HepG2 (cell line): ENCODE data around the gene ANKRD11. TPM values are rescaled to one million over a fixed set of nuclear protein-coding genes. Genes with fewer than 3 reads are reported as not detected.

ENCODE experiments used
- ATAC-seq: fragments of 200-7000 bp; cut with Tn5 transposase; 3 replicates; pipeline ENCODE4 v1.9.1; 2020; ENCODE audit warnings: mild to moderate bottlenecking, moderate library complexity
- BruUV-seq: library from RNA; stranded (reverse); fragments of 400-500 nt; replicated peaks from 2 replicates; lab custom pipeline; 2021; lab: Mats Ljungman, UMichigan
- CTCF ChIA-PET: fragments of 300-600 bp; formaldehyde crosslinking; extraction: SDS; loops from one replicate; lab custom pipeline; 2021; ENCODE audit warnings: low total read pairs, inconsistent platforms, low intra/inter-chr PET ratio; lab: Yijun Ruan, JAX
- POLR2A ChIA-PET: fragments of 350-600 bp; sonication (Branson Sonifier 250); formaldehyde crosslinking; loops from one replicate; lab custom pipeline; 2020; ENCODE audit warnings: antibody characterized with exemption, inconsistent platforms; lab: Yijun Ruan, JAX
- DNase-seq: peaks from one replicate; pipeline ENCODE4 v3.0.0-alpha.2; 2015; ENCODE audit warnings: low spot score
- FAIRE-seq: peaks from 3 replicates; lab custom pipeline; 2011; peaks lifted over from hg19 to GRCh38; lab: Jason Lieb, UNC
- H2AFZ ChIP-seq: one replicate; pipeline ENCODE4 v1.6.1; 2011; ENCODE audit warnings: low read length, inconsistent platforms
- H3K27ac ChIP-seq: fragments of 300-600 bp; 3 replicates; pipeline ENCODE4 v1.8.0; 2011; ENCODE audit warnings: mixed run types, mild to moderate bottlenecking, mixed read lengths, low read length, inconsistent platforms; ENCODE audit not compliant: insufficient read depth; ENCODE audit errors: extremely low read length
- H3K27me3 ChIP-seq, 2 experiments: fragments of 200-600 bp in 1 of 2; 2 replicates in 1 of 2; 3 replicates in 1 of 2; pipeline versions ENCODE4 v1.6.0 to v1.8.0; 2011; ENCODE audit warnings: low read length in 2 of 2, mild to moderate bottlenecking in 2 of 2, moderate library complexity in 2 of 2, inconsistent platforms in 1 of 2; ENCODE audit not compliant: insufficient read depth in 2 of 2, control insufficient read depth in 1 of 2
- H3K36me3 ChIP-seq, 2 experiments: fragments of 200-600 bp in 1 of 2; replicated peaks in 1 of 2; 2 replicates in 1 of 2; 3 replicates in 1 of 2; pipeline versions ENCODE4 v1.5.1 to v1.8.0; 2011; ENCODE audit warnings: low read length in 2 of 2, inconsistent platforms in 1 of 2; ENCODE audit not compliant: insufficient read depth in 2 of 2, control insufficient read depth in 1 of 2
- H3K4me1 ChIP-seq: 2 replicates; pipeline ENCODE4 v1.5.1; 2012; ENCODE audit warnings: low read length, inconsistent platforms; ENCODE audit not compliant: insufficient read depth
- H3K4me2 ChIP-seq: 2 replicates; pipeline ENCODE4 v1.6.0; 2011; ENCODE audit warnings: low read depth, low read length, inconsistent platforms
- H3K4me3 ChIP-seq, 3 experiments: fragments of 200-600 bp in 1 of 3; sonication (generic), shearing (Covaris generic) in 1 of 3; replicated peaks in 1 of 3; 2 replicates each; pipeline ENCODE4 v1.5.1; 2011 to 2016; ENCODE audit warnings: low read length in 3 of 3, inconsistent platforms in 2 of 3, low read depth in 2 of 3, mild to moderate bottlenecking in 2 of 3, control low read depth in 1 of 3, mixed read lengths in 1 of 3; ENCODE audit not compliant: insufficient read depth in 1 of 3
- H3K79me2 ChIP-seq: one replicate; pipeline ENCODE4 v1.6.1; 2011; ENCODE audit warnings: low read length, inconsistent platforms; ENCODE audit not compliant: insufficient read depth
- H3K9ac ChIP-seq: 2 replicates; pipeline ENCODE4 v1.6.0; 2011; ENCODE audit warnings: mild to moderate bottlenecking, low read depth, low read length, inconsistent platforms; ENCODE audit not compliant: insufficient read depth
- H3K9me3 ChIP-seq: 2 replicates; pipeline ENCODE4 v1.5.1; 2012; ENCODE audit warnings: mild to moderate bottlenecking, low read length
- H4K20me1 ChIP-seq: 2 replicates; pipeline ENCODE4 v1.6.0; 2011; ENCODE audit warnings: inconsistent platforms, mild to moderate bottlenecking, low read length, moderate library complexity; ENCODE audit not compliant: insufficient read depth
- RBM22 ChIP-seq: fragments of 200-400 bp; formaldehyde crosslinking; optimal IDR thresholded peaks from 2 replicates; pipeline ENCODE3; 2017; ENCODE audit warnings: mild to moderate bottlenecking, low read length, moderate library complexity
- ZNF558 ChIP-seq: sonication (generic); formaldehyde crosslinking; IDR thresholded peaks from 2 replicates; pipeline ENCODE4 v1.9.0; 2022; ENCODE audit warnings: mild to moderate bottlenecking, missing genetic modification reagents, borderline replicate concordance
- ZNF704 ChIP-seq: sonication (generic); formaldehyde crosslinking; IDR thresholded peaks from 2 replicates; pipeline ENCODE4 v1.8.1; 2023; ENCODE audit warnings: mild to moderate bottlenecking, inconsistent platforms, moderate library complexity, missing genetic modification reagents, borderline replicate concordance
- ZNF773 ChIP-seq: sonication (generic); formaldehyde crosslinking; IDR thresholded peaks from 2 replicates; pipeline ENCODE4 v1.4.0; 2020; ENCODE audit warnings: missing genetic modification reagents, borderline replicate concordance
- ZNF841 ChIP-seq: sonication (generic); formaldehyde crosslinking; IDR thresholded peaks from 2 replicates; pipeline ENCODE4 v1.8.1; 2023; ENCODE audit warnings: missing genetic modification reagents, borderline replicate concordance
- ZSCAN30 ChIP-seq: sonication (generic); formaldehyde crosslinking; IDR thresholded peaks from 2 replicates; pipeline ENCODE4 v1.5.0; 2020; ENCODE audit warnings: mild to moderate bottlenecking, missing genetic modification reagents
- WGBS: methylation state at CpG from one replicate; pipeline ENCODE4 v1.1.6; 2017; ENCODE audit warnings: low lambda C conversion rate; 5-methylcytosine and 5-hydroxymethylcytosine counted together
- in situ Hi-C: cut with HindIII; loops from 2 replicates; pipeline ENCODE4 v1.10.0; 2017; ENCODE audit warnings: low pct_unique_long_range_greater_than_20kb; ENCODE audit not compliant: extremely low pct_ligation_motif_present
- intact Hi-C: fragments of 100-400 bp; cut with micrococcal nuclease; formaldehyde crosslinking; loops from one replicate; pipeline ENCODE4 v1.10.0; 2022; ENCODE audit not compliant: unreplicated experiment
- polyA plus RNA-seq, 8 experiments: library from polyadenylated mRNA; depleted of rRNA in 3 of 8; stranded (reverse) in 7 of 8; unstranded in 1 of 8; fragments of >200 nt; fragmentation: Illumina TruSeq in 4 of 8; extraction: Trizol in 4 of 8; gene quantifications; 2 replicates each; pipeline versions ENCODE4 v1.2.1 to v1.2.3, GENCODE V29; 2011 to 2016; ENCODE audit warnings: low read depth in 4 of 8, missing spikeins in 1 of 8, mixed read lengths in 1 of 8; ENCODE audit not compliant: insufficient read depth in 1 of 8
- total RNA-seq, 5 experiments: library from RNA; depleted of rRNA; stranded (reverse); fragments of >200 nt; fragmentation: Illumina TruSeq; extraction: Trizol; gene quantifications; 2 replicates each; pipeline ENCODE4 v1.2.3, GENCODE V29; 2016; ENCODE audit warnings: low read depth in 1 of 5

ANKRD11 gene
- total and polyA plus RNA-seq, 2 of the 13 experiments (the other 11 are each of a cell fraction or from before 2014, with no cell fraction given), result 21.4 to 38.4 TPM

- no peak overlapping the region for H3K4me2 ChIP-seq
- peaks cover 81% of the 10 kb centered on the region for H3K4me1 ChIP-seq
- no peak overlapping the region for H3K27ac ChIP-seq
- BruUV-seq, result no TSS peak
- WGBS, result 95% methylated on average over 18 of the region's 18 CpGs
- ATAC-seq, result no peak
- in situ Hi-C loops (no loop called here), intact Hi-C loops (no loop called here)
- CTCF ChIA-PET, result no interaction called here
- peaks cover 11 to 16% of the 10 kb centered on the region in 2 experiments for H3K36me3 ChIP-seq
- no peak overlapping the region for H2AFZ ChIP-seq
- FAIRE-seq, result no peak
- H3K9ac ChIP-seq, result no peak overlapping the region
- H3K27me3 ChIP-seq, result no peaks in the 10 kb centered on the region
- peaks cover 97% of the 10 kb centered on the region for H4K20me1 ChIP-seq
- no peak for DNase-seq
- no peaks in the 10 kb centered on the region for H3K9me3 ChIP-seq
- H3K79me2 ChIP-seq, result peaks cover 97% of the 10 kb centered on the region
- TF ChIP-seq ZSCAN30 (CRISPR knock-in tag) (no peak), RBM22 (peak; percentile 26), ZNF841 (no peak), ZNF704 (no peak), ZNF558 (CRISPR knock-in tag) (0 out of 2 replicates have a peak, but pooled peaks have one; percentile 33), ZNF773 (CRISPR knock-in tag) (no peak)
- TF ChIP-seq, all 625 proteins: peak for 2
- POLR2A ChIA-PET, result interaction anchor here (1.0 kb wide), 1 partner anchor 7 kb away, joined by 3 read pairs; no protein-coding TSS in a partner anchor
- H3K4me3 ChIP-seq, result no peak overlapping the region
Observed at GRCh38 chr16:89350701-89351380, 139.5 kb downstream of the ANKRD11 start.
